ENCODE results near the gene GFRA1.

The GFRA1 gene

GRCh38 chr10:116272440-116273283 is at the start of gene GFRA1:
Gene GFRA1 (minus strand): TSS chr10:116273206. CDS start chr10:116272029, 1,177 bp downstream.
- DNase-seq, result no peak

- DNase-seq, result no peak
Observed at GRCh38 chr10:116316503-116316902, 43.5 kb upstream of the GFRA1 start.

GRCh38 chr10:116312548-116312947 is 39.5 kb upstream of the GFRA1 start:
- DNase-seq, result no peak

- DNase-seq, result no peak
Observed at GRCh38 chr10:116311706-116312490, 38.9 kb upstream of the GFRA1 start.

GRCh38 chr10:116311016-116311415 is 38.0 kb upstream of the GFRA1 start:
- DNase-seq, result no peak

GRCh38 chr10:116307455-116307854 is 34.4 kb upstream of the GFRA1 start:
- no peak for DNase-seq

GRCh38 chr10:116306847-116307246 is 33.8 kb upstream of the GFRA1 start:
- no peak for DNase-seq

GRCh38 chr10:116304923-116305322 is 31.9 kb upstream of the GFRA1 start:
- no peak for DNase-seq

- no peak for DNase-seq
Observed at GRCh38 chr10:116300542-116300941, 27.5 kb upstream of the GFRA1 start.

GRCh38 chr10:116298586-116298985 is 25.6 kb upstream of the GFRA1 start:
- no peak for DNase-seq

- DNase-seq, result no peak
Observed at GRCh38 chr10:116296291-116296721, 23.3 kb upstream of the GFRA1 start.

- DNase-seq, result no peak
Observed at GRCh38 chr10:116292493-116292892, 19.5 kb upstream of the GFRA1 start.

- DNase-seq, result no peak
Observed at GRCh38 chr10:116289652-116290051, 16.6 kb upstream of the GFRA1 start.

GRCh38 chr10:116287906-116288501 is 15.0 kb upstream of the GFRA1 start:
- peak; percentile 29 for DNase-seq

GRCh38 chr10:116286626-116287200 is 13.7 kb upstream of the GFRA1 start:
- no peak for DNase-seq

GRCh38 chr10:116281775-116282174 is 8.8 kb upstream of the GFRA1 start:
- no peak for DNase-seq

- no peak for DNase-seq
Observed at GRCh38 chr10:116278846-116279245, 5.8 kb upstream of the GFRA1 start.

- no peak for DNase-seq
Observed at GRCh38 chr10:116276981-116277380, 4.0 kb upstream of the GFRA1 start.

GRCh38 chr10:116274064-116274904 is 1.3 kb upstream of the GFRA1 start:
- no peak for DNase-seq

- DNase-seq, result no peak
Observed at GRCh38 chr10:116271593-116272439, 1.2 kb downstream of the GFRA1 start.

Data from amniotic stem cell (primary cell).